ENCODE measurements around the gene SGMS1.

SGMS1 gene

DNA sequence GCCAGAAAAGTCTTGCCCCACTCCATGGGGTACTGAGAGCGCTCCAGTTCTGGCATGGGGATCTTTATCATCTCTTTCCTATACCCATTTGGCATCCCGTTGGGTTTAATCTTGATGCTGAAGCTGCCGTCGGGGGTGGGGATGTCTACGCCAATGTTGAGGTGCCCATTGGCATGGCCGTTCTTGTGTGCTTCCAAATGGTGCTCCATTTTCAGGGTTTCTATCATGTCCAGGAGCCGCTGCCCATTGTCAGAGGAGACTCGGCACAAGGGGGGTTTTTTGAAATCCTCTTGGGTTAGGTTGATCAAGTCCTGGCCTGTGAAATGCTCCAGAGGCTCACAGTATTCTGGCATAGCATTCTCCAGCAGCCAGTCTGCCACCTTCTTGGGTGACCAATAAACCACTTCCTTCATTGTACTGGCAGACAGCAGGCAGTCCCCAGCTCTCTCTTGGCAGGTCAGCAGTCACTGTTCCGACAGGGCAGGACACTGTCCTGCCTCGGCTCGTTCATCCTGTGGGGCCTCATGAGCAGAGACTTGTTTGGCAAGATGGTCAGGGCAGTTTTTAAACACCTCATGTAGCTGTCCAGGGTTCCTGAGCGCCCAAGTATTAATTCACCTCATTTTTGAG lies 279.9 kb downstream of the SGMS1 start:
- no peak overlapping the region for H2AK5ac ChIP-seq (ENCODE audit: low read depth, low read length)
- no peak overlapping the region for H2BK120ac ChIP-seq (ENCODE audit: low read depth, low read length)
- DNase-seq (ENCODE audit: low spot score) = no peak
- no peak overlapping the region for H3K27ac ChIP-seq (replicated peaks; ENCODE audit: low read length)
- no peak overlapping the region for H3K14ac ChIP-seq (ENCODE audit: low read length)
- H3K18ac ChIP-seq (ENCODE audit: low read length) = no peak overlapping the region
- no peak overlapping the region for H2AFZ ChIP-seq (ENCODE audit: low read length)
- H2BK5ac ChIP-seq (ENCODE audit: low read length) = no peak overlapping the region
- H3K9me3 ChIP-seq (replicated peaks in 1 of 2; ENCODE audit: control insufficient read depth in 2 of 2, insufficient read depth in 1 of 2, low read depth in 1 of 2, low read length in 2 of 2) = no peaks in the 10 kb centered on the region
- no peaks in the 10 kb centered on the region for H3K27me3 ChIP-seq (ENCODE audit: control insufficient read depth in 3 of 3, insufficient read depth in 3 of 3, low read depth in 1 of 3, low read length in 3 of 3)
- H3K23ac ChIP-seq (ENCODE audit: low read depth, low read length, poor library complexity) = no peak overlapping the region
- WGBS, 2 donors (ENCODE audit: extremely low coverage in 2 of 2, insufficient read length in 2 of 2, insufficient replicate concordance in 1 of 2) = no CpG with 5 or more reads among the region's 12 CpGs
- H2BK12ac ChIP-seq (ENCODE audit: low read length) = no peak overlapping the region
- H2BK15ac ChIP-seq (ENCODE audit: low read length) = no peak overlapping the region
- H3K36me3 ChIP-seq (replicated peaks in 1 of 2; ENCODE audit: control insufficient read depth in 2 of 2, insufficient read depth in 2 of 2, low read length in 2 of 2) = peaks cover 0 to 2% of the 10 kb centered on the region in 2 donors
- H3K4me3 ChIP-seq (ENCODE audit: low read length in 2 of 2) = no peak overlapping the region
- H3K79me1 ChIP-seq (ENCODE audit: low read depth, low read length) = no peaks in the 10 kb centered on the region
- no peak overlapping the region for H3K9ac ChIP-seq (ENCODE audit: low read depth, low read length, poor library complexity)
- H4K8ac ChIP-seq (ENCODE audit: low read depth, low read length) = no peak overlapping the region
- H3K4me1 ChIP-seq (ENCODE audit: control insufficient read depth in 2 of 2, insufficient read depth in 1 of 2, low read depth in 1 of 2, low read length in 2 of 2) = no peaks in the 10 kb centered on the region
- H3K4ac ChIP-seq (ENCODE audit: low read length) = no peak overlapping the region
- H4K91ac ChIP-seq (ENCODE audit: low read depth, low read length, poor library complexity) = no peak overlapping the region
- H3K4me2 ChIP-seq (ENCODE audit: insufficient read depth, low read length, poor library complexity, severe bottlenecking) = no peak overlapping the region

DNA sequence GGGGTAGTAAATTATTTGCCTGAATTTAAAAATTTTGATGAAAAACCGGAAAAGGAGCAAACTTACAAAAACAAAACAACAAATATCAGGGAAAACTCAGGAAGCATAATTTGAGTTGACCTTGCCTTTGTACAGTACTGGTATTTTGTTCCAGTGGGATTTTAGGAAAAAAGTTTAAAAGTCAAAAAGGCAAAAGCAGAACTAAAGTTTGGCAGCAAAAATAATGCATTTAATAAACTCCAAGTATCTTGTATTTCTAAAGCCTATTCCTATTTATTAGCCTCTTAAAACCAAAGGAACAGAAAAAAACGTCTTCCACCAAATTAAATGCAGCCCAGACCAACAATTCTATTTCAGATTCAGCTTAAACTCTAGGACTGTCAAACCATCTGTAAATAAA lies 281.8 kb downstream of the SGMS1 start:
- no peaks in the 10 kb centered on the region for H3K9me3 ChIP-seq (replicated peaks in 1 of 2; ENCODE audit: control insufficient read depth in 2 of 2, insufficient read depth in 1 of 2, low read depth in 1 of 2, low read length in 2 of 2)
- no peak overlapping the region for H3K4me2 ChIP-seq (ENCODE audit: insufficient read depth, low read length, poor library complexity, severe bottlenecking)
- H3K79me1 ChIP-seq (ENCODE audit: low read depth, low read length) = no peaks in the 10 kb centered on the region
- no peaks in the 10 kb centered on the region for H3K4me1 ChIP-seq (ENCODE audit: control insufficient read depth in 2 of 2, insufficient read depth in 1 of 2, low read depth in 1 of 2, low read length in 2 of 2)
- H3K14ac ChIP-seq (ENCODE audit: low read length) = no peak overlapping the region
- no peak overlapping the region for H3K4me3 ChIP-seq (ENCODE audit: low read length in 2 of 2)
- no peaks in the 10 kb centered on the region for H3K27me3 ChIP-seq (ENCODE audit: control insufficient read depth in 3 of 3, insufficient read depth in 3 of 3, low read depth in 1 of 3, low read length in 3 of 3)
- no peak overlapping the region for H3K23ac ChIP-seq (ENCODE audit: low read depth, low read length, poor library complexity)
- no CpG with 5 or more reads among the region's 2 CpGs for WGBS, 2 donors (ENCODE audit: extremely low coverage in 2 of 2, insufficient read length in 2 of 2, insufficient replicate concordance in 1 of 2)
- no peak overlapping the region for H4K8ac ChIP-seq (ENCODE audit: low read depth, low read length)
- H2BK5ac ChIP-seq (ENCODE audit: low read length) = no peak overlapping the region
- no peak overlapping the region for H3K4ac ChIP-seq (ENCODE audit: low read length)
- no peak for DNase-seq (ENCODE audit: low spot score)
- no peak overlapping the region for H2AFZ ChIP-seq (ENCODE audit: low read length)
- H3K36me3 ChIP-seq (replicated peaks in 1 of 2; ENCODE audit: control insufficient read depth in 2 of 2, insufficient read depth in 2 of 2, low read length in 2 of 2) = peaks cover 0 to 2% of the 10 kb centered on the region in 2 donors
- no peak overlapping the region for H2BK15ac ChIP-seq (ENCODE audit: low read length)
- H2AK5ac ChIP-seq (ENCODE audit: low read depth, low read length) = no peak overlapping the region
- H2BK120ac ChIP-seq (ENCODE audit: low read depth, low read length) = no peak overlapping the region
- no peak overlapping the region for H2BK12ac ChIP-seq (ENCODE audit: low read length)
- no peak overlapping the region for H3K18ac ChIP-seq (ENCODE audit: low read length)
- H4K91ac ChIP-seq (ENCODE audit: low read depth, low read length, poor library complexity) = no peak overlapping the region
- no peak overlapping the region for H3K9ac ChIP-seq (ENCODE audit: low read depth, low read length, poor library complexity)
- H3K27ac ChIP-seq (replicated peaks; ENCODE audit: low read length) = no peak overlapping the region

DNA sequence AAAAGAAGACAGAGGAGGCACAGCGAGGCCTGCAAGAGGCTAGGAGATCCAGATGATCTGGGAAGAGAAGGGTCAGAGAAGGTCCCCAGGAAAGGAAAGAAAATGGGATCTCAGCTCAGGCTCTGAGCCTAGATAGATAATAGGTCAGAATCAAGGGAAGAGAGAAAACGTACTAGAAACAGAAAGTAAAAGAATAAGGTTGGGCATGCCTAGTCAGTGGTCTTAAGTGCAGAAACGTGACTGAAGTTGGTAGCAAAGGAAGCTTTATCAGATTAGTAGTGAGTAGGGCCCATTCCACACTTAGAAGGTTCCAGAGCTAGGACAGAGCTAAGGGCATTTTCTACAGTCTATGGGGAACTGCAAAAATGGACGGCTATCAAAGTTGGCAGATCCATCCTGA lies 287.6 kb downstream of the SGMS1 start:
- no CpG with 5 or more reads among the region's 4 CpGs for WGBS, 2 donors (ENCODE audit: extremely low coverage in 2 of 2, insufficient read length in 2 of 2, insufficient replicate concordance in 1 of 2)
- H3K79me1 ChIP-seq (ENCODE audit: low read depth, low read length) = no peaks in the 10 kb centered on the region
- H3K9me3 ChIP-seq (replicated peaks in 1 of 2; ENCODE audit: control insufficient read depth in 2 of 2, insufficient read depth in 1 of 2, low read depth in 1 of 2, low read length in 2 of 2) = no peaks in the 10 kb centered on the region
- H3K18ac ChIP-seq (ENCODE audit: low read length) = no peak overlapping the region
- no peak for DNase-seq (ENCODE audit: low spot score)
- H3K27me3 ChIP-seq (ENCODE audit: control insufficient read depth in 3 of 3, insufficient read depth in 3 of 3, low read depth in 1 of 3, low read length in 3 of 3) = no peaks in the 10 kb centered on the region
- H3K27ac ChIP-seq (replicated peaks; ENCODE audit: low read length) = no peak overlapping the region
- H2AK5ac ChIP-seq (ENCODE audit: low read depth, low read length) = no peak overlapping the region
- H2BK5ac ChIP-seq (ENCODE audit: low read length) = no peak overlapping the region
- H4K91ac ChIP-seq (ENCODE audit: low read depth, low read length, poor library complexity) = no peak overlapping the region
- no peak overlapping the region for H3K23ac ChIP-seq (ENCODE audit: low read depth, low read length, poor library complexity)
- peaks cover 0 to 2% of the 10 kb centered on the region in 2 donors for H3K36me3 ChIP-seq (replicated peaks in 1 of 2; ENCODE audit: control insufficient read depth in 2 of 2, insufficient read depth in 2 of 2, low read length in 2 of 2)
- H2AFZ ChIP-seq (ENCODE audit: low read length) = no peak overlapping the region
- no peak overlapping the region for H2BK120ac ChIP-seq (ENCODE audit: low read depth, low read length)
- H2BK15ac ChIP-seq (ENCODE audit: low read length) = no peak overlapping the region
- no peak overlapping the region for H2BK12ac ChIP-seq (ENCODE audit: low read length)
- no peak overlapping the region for H4K8ac ChIP-seq (ENCODE audit: low read depth, low read length)
- H3K4me1 ChIP-seq (ENCODE audit: control insufficient read depth in 2 of 2, insufficient read depth in 1 of 2, low read depth in 1 of 2, low read length in 2 of 2) = no peaks in the 10 kb centered on the region
- H3K9ac ChIP-seq (ENCODE audit: low read depth, low read length, poor library complexity) = no peak overlapping the region
- H3K14ac ChIP-seq (ENCODE audit: low read length) = no peak overlapping the region
- no peak overlapping the region for H3K4me3 ChIP-seq (ENCODE audit: low read length in 2 of 2)
- no peak overlapping the region for H3K4me2 ChIP-seq (ENCODE audit: insufficient read depth, low read length, poor library complexity, severe bottlenecking)
- H3K4ac ChIP-seq (ENCODE audit: low read length) = no peak overlapping the region

DNA sequence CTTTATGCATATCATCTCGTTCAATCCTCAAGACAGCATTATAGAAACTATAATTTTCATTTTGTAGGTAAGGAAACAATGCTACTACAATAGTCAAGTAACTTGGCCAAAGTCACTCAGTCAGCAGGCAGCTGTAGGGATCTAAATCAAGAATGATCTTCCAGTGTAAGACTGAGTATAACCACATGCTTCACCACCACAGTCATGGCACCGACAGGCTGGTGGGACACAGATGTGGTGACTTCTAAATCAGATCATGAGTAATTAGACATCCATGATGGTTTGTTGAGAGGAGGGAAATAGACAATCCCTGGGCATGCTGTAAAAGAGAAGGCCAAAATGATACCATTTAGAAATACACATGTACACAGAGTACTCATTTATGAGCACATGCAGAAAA lies 288.4 kb downstream of the SGMS1 start:
- no peak overlapping the region for H4K8ac ChIP-seq (ENCODE audit: low read depth, low read length)
- no peak overlapping the region for H3K4me3 ChIP-seq (ENCODE audit: low read length in 2 of 2)
- H2BK15ac ChIP-seq (ENCODE audit: low read length) = no peak overlapping the region
- peaks cover 0 to 2% of the 10 kb centered on the region in 2 donors for H3K36me3 ChIP-seq (replicated peaks in 1 of 2; ENCODE audit: control insufficient read depth in 2 of 2, insufficient read depth in 2 of 2, low read length in 2 of 2)
- no peaks in the 10 kb centered on the region for H3K27me3 ChIP-seq (ENCODE audit: control insufficient read depth in 3 of 3, insufficient read depth in 3 of 3, low read depth in 1 of 3, low read length in 3 of 3)
- H3K27ac ChIP-seq (replicated peaks; ENCODE audit: low read length) = no peak overlapping the region
- H3K14ac ChIP-seq (ENCODE audit: low read length) = no peak overlapping the region
- no peaks in the 10 kb centered on the region for H3K79me1 ChIP-seq (ENCODE audit: low read depth, low read length)
- no peak overlapping the region for H2BK5ac ChIP-seq (ENCODE audit: low read length)
- no peak overlapping the region for H2BK12ac ChIP-seq (ENCODE audit: low read length)
- no peak overlapping the region for H3K9ac ChIP-seq (ENCODE audit: low read depth, low read length, poor library complexity)
- no peak for DNase-seq (ENCODE audit: low spot score)
- no peak overlapping the region for H2AFZ ChIP-seq (ENCODE audit: low read length)
- no peak overlapping the region for H2BK120ac ChIP-seq (ENCODE audit: low read depth, low read length)
- no peak overlapping the region for H3K4me2 ChIP-seq (ENCODE audit: insufficient read depth, low read length, poor library complexity, severe bottlenecking)
- H3K23ac ChIP-seq (ENCODE audit: low read depth, low read length, poor library complexity) = no peak overlapping the region
- no peak overlapping the region for H3K18ac ChIP-seq (ENCODE audit: low read length)
- no peaks in the 10 kb centered on the region for H3K9me3 ChIP-seq (replicated peaks in 1 of 2; ENCODE audit: control insufficient read depth in 2 of 2, insufficient read depth in 1 of 2, low read depth in 1 of 2, low read length in 2 of 2)
- H4K91ac ChIP-seq (ENCODE audit: low read depth, low read length, poor library complexity) = no peak overlapping the region
- H3K4me1 ChIP-seq (ENCODE audit: control insufficient read depth in 2 of 2, insufficient read depth in 1 of 2, low read depth in 1 of 2, low read length in 2 of 2) = no peaks in the 10 kb centered on the region
- WGBS, 2 donors (ENCODE audit: extremely low coverage in 2 of 2, insufficient read length in 2 of 2, insufficient replicate concordance in 1 of 2) = no CpG with 5 or more reads among the region's 2 CpGs
- H3K4ac ChIP-seq (ENCODE audit: low read length) = no peak overlapping the region
- H2AK5ac ChIP-seq (ENCODE audit: low read depth, low read length) = no peak overlapping the region
